LNCaP clone FGC (cell line): ENCODE results near the gene PRR29.
"Not testable (repeated sequence)": the region's sequence is repeated elsewhere in the genome, so short reads cannot be mapped to it uniquely, and the experiment has no call there.

ENCODE experiments used
- DNase-seq: peaks from one replicate; pipeline ENCODE4 v3.0.0-alpha.2; 2011; ENCODE audit warnings: low read depth
- H3K4me3 ChIP-seq: 2 replicates; pipeline ENCODE4 v1.5.1; 2011; ENCODE audit warnings: mild to moderate bottlenecking, low read depth, low read length, control low read depth
- CTCF ChIP-seq: IDR thresholded peaks from 2 replicates; pipeline ENCODE4 v1.5.1; 2012; ENCODE audit warnings: mild to moderate bottlenecking; ENCODE audit not compliant: control insufficient read depth, insufficient read depth; ENCODE audit errors: extremely low read depth

The PRR29 gene

GRCh38 chr17:63974594-63975192 is 23.5 kb upstream of the PRR29 start:
- no peak overlapping the region for H3K4me3 ChIP-seq
- DNase-seq: no peak
- TF ChIP-seq CTCF: no peak

- no peak for DNase-seq
- no peak overlapping the region for H3K4me3 ChIP-seq
- no peak for TF ChIP-seq CTCF
These were observed 22.5 kb upstream of the PRR29 start for GRCh38 chr17:63975541-63976092.

- no peak for DNase-seq
- no peak overlapping the region for H3K4me3 ChIP-seq
- no peak for TF ChIP-seq CTCF
These were observed 21.4 kb upstream of the PRR29 start for GRCh38 chr17:63976702-63977101.

- no peak overlapping the region for H3K4me3 ChIP-seq
- no peak for TF ChIP-seq CTCF
- no peak for DNase-seq
These were observed 19.6 kb upstream of the PRR29 start for GRCh38 chr17:63978272-63979200.

- DNase-seq, H3K4me3 ChIP-seq: not testable (repeated sequence)
These were observed 15.5 kb upstream of the PRR29 start for GRCh38 chr17:63982641-63983040.

GRCh38 chr17:63983320-63983719 is 14.8 kb upstream of the PRR29 start:
- TF ChIP-seq CTCF: no peak
- no peak for DNase-seq
- no peak overlapping the region for H3K4me3 ChIP-seq

- TF ChIP-seq CTCF: no peak
- H3K4me3 ChIP-seq: no peak overlapping the region
- DNase-seq: no peak
These were observed 13.9 kb upstream of the PRR29 start for GRCh38 chr17:63984236-63984635.
